HG03196 (cell line): Measurements from ENCODE around the gene CEBPB.

ENCODE experiments used
- ATAC-seq: cut with Tn5 transposase; IDR thresholded peaks from one replicate; pipeline ENCODE4 v1.9.1; 2021; ENCODE audit not compliant: unreplicated experiment

CEBPB gene

GRCh38 chr20:50210066-50210619 lies 19.5 kb downstream of the CEBPB start:
- no peak for ATAC-seq

- no peak for ATAC-seq
Measured at GRCh38 chr20:50211091-50211490, 20.5 kb downstream of the CEBPB start.

- no peak for ATAC-seq
Measured at GRCh38 chr20:50213531-50214106, 23.0 kb downstream of the CEBPB start.

- ATAC-seq: no peak
Measured at GRCh38 chr20:50214226-50215024, 23.8 kb downstream of the CEBPB start.

- no peak for ATAC-seq
Measured at GRCh38 chr20:50215101-50215690, 24.6 kb downstream of the CEBPB start.

- no peak for ATAC-seq
Measured at GRCh38 chr20:50215926-50216325, 25.3 kb downstream of the CEBPB start.

GRCh38 chr20:50216543-50217206 lies 26.0 kb downstream of the CEBPB start:
- no peak for ATAC-seq

GRCh38 chr20:50217207-50217949 lies 26.7 kb downstream of the CEBPB start:
- no peak for ATAC-seq

- no peak for ATAC-seq
Measured at GRCh38 chr20:50218987-50219435, 28.4 kb downstream of the CEBPB start.

GRCh38 chr20:50219600-50219999 lies 29.0 kb downstream of the CEBPB start:
- ATAC-seq: no peak

- no peak for ATAC-seq
Measured at GRCh38 chr20:50220093-50220893, 29.7 kb downstream of the CEBPB start.

- ATAC-seq: no peak
Measured at GRCh38 chr20:50220894-50221365, 30.3 kb downstream of the CEBPB start.

- no peak for ATAC-seq
Measured at GRCh38 chr20:50221501-50222308, 31.1 kb downstream of the CEBPB start.

GRCh38 chr20:50222309-50223038 lies 31.8 kb downstream of the CEBPB start:
- no peak for ATAC-seq

GRCh38 chr20:50223039-50224005 lies 32.7 kb downstream of the CEBPB start:
- no peak for ATAC-seq

GRCh38 chr20:50224052-50224451 lies 33.4 kb downstream of the CEBPB start:
- no peak for ATAC-seq
